Activated CD8-positive, alpha-beta memory T cell treated with anti-CD3 and anti-CD28 coated beads for 4 hours (primary cell): ENCODE data around the gene MTSS2.

Source experiments
- DNase-seq, 2 donors: peaks; one replicate each; pipeline ENCODE4 v3.0.0-alpha.2; 2020; ENCODE audit warnings: low read depth in 2 of 2

The MTSS2 gene

DNA sequence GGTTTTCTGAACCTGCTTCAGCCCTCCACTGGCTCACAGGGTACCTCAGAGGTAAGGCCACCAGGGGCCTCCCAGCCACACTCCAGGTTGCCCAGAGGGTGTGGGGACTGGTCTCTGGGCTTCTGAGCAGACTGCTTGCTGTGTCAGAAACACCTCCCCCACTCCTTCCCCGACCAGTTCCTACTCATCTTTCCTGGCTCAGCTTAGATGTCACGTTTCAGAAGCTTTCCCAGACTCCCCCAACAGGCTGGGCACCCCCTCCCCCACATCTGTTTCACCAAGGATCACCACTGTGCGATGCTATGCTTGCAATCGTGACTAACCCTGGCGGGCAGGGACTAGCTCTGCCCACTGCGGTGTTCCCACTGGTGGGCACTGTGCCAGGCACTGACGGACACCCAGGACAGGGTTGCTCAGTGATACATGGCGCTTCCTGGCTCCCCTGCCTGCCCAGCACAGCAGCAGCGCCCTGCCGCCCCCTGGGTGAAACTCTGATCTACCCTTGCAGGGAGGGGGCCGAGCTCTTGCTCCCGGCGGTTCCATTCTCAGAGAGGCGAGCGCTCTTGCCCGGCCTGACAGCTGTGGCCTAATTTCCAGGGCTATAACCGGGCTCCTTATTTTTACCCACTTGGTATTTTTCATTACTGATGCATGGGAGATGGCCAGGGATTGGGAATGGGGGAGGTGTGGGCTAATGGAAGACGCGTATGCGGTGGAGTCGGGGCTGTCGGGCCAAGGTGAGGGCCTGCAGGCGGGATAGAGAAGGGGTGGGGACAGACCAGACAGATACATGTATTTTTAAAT, 29.4 kb upstream of the MTSS2 start:
- DNase-seq: no peak

DNA sequence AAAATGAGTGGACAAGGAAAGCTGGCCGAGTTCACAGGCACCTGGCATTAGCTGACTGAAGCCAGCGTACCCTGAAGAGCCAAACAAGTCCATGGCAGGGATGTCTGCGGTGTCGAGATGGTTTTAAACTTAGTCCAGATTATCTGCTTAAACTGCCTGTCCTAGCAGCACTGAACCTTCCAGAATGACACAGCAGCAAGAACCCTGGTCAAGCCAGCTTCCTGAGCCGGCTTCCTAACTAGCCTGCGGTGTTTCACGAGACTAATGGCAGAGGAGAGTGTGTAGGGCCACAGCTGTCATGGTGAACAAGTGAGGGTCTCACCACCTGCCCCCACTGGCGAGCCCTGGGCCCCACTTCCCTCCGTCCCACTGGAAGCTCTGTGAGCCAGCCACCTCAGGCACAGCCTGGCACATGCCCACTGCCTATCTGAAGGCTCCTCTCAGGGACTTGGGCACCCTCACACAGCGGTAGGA, 28.8 kb upstream of the MTSS2 start:
- DNase-seq: no peak

DNA sequence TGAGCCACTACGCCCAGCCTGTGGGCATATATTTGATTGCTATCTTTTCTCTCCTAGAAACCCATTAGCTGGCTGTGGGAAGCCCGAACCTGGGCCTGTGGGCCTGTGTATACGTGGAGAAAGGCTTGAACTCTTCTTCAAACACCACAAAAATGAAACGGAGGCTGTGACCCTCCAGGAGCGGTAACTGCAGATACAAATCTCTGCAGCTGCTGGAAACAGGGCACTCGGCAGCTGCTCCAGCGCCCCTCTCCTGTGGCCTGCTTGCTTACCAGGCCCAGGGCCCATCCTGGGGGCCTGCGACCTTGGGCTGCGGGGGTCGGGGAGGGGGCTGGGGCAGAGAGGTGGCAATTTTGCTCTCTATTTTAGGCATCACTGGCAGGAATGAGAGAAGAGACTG, 28.0 kb upstream of the MTSS2 start:
- no peak for DNase-seq

DNA sequence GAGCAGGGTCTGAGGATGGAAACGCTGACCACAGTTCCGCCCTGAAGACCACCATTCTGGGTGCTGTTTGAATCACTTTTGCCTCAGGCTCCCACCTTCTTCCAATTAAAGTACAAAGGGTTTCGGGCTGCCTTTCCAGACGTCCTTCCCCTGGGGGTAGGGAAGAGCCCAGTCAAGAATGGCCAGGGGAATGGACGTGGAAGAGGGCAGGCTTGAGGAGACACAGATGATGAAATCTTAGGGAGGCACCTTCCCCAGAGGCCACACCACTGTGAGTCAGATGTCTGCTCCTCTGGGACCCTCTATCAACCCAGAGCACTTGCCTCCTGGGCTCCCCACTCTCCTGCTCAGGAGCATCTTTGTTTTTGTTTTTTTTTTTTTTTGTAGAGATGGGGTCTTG, 27.5 kb upstream of the MTSS2 start:
- no peak for DNase-seq

DNA sequence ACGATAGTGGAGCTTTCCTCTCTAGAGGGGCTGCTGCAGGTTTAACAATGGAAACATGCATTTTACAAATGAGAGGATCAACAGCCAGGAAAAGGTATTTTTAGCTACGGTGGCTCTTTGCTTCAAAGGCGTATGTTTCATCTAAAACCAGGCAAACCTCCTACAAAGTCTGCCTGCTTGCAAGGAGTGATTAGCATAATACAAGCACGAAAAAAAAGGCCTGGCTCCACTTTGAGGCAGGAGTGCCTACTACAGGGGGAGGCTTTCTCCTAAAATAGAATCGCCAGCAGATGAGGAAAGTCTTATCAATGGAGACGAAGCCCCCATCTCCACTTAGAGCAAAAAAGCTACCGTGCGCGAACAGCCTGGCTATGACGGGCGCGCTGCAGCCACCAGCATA, 27.1 kb upstream of the MTSS2 start:
- no peak for DNase-seq

DNA sequence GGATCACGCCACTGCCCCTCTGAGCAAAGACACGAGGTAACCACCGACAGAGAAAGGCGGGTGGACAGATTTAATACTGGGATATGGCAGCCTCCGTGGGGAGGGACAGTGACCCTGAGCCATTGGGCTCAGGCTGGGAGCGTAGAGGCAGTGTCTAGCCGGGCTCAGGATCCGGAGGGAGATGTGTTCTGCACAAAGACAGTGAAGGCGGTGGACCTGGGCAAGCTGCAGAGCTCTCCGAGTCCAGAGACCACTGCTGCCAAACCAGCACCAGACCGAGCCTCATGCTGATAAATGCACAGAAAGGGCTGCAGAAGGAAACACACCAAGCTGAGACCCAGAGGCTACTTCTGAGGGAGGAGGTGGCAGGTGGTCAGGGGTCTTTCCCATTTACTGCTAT, 26.5 kb upstream of the MTSS2 start:
- DNase-seq: no peak

DNA sequence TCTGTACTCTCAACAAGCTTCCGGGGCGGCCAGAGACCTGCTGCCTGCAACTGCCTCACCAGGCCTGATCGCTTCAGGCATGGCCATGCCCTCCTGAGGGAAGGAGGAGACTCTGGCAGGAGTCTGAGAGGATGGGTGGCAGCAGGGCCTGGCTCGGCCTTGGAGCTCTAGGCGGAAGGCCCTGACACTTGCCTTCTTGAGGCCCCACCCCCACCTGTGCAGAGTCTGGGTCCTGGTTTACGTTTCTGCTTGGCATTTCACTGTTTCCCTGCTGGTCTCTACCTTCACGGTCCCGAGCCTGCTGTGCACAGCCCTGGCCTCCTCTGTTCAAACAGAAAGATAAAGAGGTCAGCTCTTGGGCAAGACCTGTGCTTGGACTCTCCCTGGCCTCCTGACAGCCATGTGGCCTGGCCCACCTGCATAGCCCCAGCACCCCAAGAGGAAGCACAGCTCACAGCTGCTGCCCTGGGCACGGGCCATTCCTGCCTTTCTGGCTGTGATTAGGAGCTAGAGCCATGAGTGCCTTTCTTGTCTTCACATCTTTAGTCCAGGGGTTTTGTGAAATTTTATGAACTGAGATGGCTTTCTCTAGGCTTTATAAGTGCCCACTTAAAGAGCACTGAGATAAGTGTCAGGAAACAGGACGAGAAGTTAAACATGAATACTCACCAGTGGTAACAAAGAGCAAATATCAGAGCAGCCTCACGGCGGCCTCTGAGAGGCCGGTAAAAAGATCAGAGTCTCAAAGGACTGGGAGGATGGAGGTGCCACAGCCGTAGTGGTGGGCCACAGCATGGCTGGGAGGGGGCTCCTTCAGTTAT, 25.6 kb upstream of the MTSS2 start:
- DNase-seq: no peak

DNA sequence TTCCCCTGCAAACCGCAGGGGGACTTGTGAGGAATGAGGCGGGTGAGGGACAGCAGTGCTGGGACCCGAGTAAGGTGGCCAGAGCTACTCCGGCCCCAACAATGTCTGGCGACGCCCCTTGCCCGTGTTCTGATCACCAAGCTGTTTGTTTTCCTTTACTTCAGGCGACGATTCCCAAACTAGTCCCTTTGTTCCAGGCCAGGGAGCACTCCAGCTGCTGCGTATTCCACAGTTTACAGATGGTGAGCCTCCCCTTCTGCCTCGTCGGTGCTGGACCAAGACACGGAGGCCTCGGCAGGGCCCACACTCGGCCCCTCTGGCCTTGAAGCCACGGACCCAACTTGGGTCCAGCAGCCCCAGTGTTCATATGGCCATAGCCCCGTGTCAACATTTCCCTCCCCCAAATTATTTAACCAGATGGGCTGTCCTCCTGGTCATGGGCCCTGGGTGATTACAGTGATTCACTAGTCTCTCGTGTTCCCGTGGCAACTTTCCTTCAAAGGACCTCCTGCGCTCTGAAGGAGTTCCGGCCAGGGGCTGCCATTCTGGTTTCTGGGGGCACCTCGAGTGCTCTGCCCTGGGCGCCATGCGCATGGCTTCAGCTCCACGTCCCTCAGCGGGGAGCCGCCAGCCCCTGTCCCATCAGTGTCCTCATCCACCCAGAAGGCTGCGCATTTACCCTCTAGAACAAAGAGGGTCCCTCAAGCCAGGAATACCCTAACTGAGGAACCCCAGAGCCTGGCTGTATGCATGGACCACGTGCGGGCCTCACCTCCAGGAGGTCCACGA, 24.8 kb upstream of the MTSS2 start:
- DNase-seq: no peak

DNA sequence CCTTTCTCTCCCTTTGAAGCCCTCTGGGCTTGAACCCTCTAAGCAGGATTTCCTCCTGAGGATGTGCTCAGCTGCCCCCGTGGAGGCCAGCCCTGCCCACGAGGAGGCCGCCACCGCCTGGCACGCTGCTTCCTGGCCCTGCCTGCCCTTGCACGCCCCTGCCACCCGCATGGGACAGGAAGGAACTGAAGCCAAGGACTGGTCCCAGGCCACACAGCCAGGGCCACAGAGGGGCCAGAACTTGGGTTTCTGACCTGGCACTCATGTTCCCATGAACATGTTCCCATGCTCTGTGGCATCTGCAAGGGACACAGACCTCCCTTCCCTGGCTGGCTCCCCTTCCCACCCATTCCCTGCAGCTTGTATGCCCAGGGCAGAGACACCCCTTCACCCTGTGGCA, 24.1 kb upstream of the MTSS2 start:
- DNase-seq: no peak

DNA sequence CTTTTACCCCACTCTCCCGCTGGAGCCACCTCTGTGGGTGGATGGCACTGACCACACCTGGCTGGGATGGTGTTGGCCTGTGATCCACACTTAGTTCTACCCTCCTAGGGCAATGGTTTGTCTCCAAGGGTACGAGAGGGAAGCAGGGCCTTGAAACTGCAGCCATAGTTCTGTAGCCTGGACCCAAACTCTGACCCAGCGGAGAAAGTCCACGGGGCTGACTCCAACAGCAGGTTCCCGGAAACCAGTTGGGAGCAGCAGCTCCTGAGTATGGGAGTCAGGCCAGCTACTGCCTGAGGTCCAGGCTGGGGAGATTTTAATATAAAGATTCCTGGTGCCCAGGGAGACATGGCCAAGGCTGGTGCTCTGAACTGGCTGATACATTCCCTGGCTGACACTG, 23.6 kb upstream of the MTSS2 start:
- DNase-seq: no peak

DNA sequence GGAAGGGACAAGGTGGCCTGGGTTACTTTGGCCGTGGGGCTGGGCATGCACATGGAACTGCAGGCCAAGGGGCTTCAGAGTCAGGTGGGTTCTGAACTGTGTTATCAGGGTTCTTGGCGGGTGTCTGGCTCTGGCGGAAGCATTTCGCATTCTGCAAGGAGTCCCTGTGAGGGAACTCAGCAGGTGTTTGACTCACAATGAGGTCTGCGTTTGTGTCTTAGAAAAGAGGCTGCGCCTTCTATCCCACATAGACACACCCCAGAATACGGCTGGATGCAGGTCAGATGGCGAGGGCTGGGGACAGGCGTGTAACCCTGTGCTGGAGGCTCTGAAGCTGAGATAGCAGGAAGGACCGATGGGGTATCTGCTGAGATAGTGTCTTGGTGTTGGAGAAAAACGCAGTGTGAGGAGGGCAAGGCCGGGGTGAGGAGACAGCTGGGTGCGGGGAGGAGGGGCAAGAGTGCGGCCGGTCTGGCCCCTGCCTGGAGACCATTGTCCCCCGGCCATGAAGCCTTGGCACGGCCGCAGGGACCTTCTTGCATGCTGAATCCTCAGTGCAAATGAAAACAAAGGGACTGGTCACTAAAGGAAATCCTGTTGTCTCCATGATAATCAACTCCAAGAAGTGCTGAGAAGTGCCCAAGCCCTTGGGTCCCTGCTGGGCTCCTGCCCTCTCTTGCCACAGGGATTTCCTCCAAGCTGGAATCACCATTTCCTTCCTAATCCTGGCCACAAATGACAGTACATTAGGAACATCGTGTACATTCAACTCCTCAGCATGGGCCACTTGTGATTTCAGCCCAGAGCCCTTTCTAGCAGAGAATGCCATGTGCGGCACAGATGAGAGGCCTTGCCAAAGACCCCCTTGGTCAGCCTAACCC, 22.8 kb upstream of the MTSS2 start:
- DNase-seq: no peak

DNA sequence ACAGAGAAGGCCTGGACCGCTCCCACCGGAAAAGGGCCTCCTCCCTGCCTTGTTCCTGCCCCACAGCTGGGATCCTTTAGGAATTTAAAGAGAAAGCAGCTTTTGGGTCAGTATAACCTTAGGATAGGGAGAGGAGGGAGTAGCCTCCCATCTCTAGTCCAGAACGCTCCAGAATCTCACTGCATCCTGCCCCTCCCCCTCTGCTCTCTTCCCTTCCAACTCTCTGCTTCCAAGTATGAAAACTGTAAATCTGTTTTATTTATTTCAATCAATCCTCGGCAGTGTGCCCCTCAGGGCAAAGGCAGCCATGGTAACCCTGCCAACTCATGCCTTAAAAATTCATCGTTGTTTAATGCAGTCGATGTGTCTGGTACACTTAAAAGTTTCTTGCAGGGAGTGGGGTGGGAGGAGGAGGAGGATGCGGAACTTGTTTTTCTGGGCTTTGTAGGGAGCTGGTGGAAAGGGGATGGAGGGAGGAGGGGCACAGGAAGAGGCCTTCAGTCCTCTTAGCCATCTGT, 21.2 kb upstream of the MTSS2 start:
- DNase-seq: no peak

DNA sequence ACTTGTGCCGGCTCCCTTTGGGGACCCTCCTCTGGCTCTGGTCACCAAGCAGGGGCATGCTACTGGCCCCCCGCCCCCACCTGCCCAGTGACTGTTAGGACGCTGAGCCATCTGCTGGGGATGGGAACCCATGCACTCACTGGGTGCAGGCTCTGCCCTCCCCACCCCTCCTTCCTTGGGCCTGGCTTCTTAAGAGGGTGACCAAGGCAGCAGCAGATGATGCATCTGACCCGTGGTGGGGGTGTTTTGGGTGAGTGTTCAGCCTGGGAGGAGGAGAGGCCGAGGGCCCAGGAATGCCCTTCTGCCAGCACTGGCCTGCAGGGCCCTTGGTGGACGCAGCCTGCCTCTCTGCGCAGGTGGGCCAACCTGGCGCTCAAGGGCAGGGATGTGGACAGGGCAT, 19.2 kb upstream of the MTSS2 start:
- DNase-seq: no peak

DNA sequence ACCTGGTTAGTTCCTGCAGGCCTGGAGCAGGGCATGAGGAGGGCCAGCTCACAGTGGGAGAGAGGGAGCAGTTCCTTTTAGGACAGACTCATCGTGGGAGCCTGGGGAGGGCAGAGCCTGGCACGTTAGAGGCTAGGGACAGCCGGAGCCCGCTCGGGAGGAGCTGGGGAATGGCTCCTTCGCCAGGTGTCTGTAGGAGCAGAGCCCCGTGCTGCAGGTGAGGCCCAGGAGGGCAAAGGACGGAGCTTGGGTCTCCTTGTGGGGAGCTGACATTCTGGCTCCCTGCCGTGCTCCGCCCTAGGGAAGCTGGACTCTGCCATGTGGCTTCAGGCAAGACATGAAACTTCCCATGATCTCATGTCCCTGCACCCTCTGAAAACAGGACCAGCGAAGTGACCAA, 18.7 kb upstream of the MTSS2 start:
- no peak for DNase-seq

DNA sequence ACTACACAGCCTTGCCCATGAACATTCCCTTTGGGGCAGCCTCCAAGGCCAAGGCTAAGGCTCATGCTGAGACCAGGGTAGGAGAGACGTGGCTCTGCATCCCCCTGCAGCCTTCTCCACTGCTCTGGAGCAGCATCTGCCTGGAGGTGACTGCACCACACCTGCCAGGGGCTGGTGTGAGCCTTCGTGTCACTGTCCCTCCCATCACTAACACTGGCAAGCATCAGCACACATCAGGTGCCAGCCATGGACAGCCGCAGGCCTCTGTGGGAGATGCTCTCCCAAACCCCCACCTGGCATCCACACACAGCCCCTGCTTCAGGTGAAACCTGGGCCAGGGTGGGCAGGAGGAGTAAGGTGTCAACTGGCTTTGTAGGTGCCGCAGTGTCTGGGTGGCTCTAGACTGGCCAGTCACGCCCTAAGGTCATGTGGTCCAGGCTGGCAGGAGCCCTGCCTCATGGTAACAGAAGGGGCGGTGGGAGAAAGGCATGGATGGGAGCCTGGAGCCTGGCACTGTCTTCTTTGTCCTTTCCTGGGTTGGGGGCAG, 18.1 kb upstream of the MTSS2 start:
- no peak for DNase-seq

DNA sequence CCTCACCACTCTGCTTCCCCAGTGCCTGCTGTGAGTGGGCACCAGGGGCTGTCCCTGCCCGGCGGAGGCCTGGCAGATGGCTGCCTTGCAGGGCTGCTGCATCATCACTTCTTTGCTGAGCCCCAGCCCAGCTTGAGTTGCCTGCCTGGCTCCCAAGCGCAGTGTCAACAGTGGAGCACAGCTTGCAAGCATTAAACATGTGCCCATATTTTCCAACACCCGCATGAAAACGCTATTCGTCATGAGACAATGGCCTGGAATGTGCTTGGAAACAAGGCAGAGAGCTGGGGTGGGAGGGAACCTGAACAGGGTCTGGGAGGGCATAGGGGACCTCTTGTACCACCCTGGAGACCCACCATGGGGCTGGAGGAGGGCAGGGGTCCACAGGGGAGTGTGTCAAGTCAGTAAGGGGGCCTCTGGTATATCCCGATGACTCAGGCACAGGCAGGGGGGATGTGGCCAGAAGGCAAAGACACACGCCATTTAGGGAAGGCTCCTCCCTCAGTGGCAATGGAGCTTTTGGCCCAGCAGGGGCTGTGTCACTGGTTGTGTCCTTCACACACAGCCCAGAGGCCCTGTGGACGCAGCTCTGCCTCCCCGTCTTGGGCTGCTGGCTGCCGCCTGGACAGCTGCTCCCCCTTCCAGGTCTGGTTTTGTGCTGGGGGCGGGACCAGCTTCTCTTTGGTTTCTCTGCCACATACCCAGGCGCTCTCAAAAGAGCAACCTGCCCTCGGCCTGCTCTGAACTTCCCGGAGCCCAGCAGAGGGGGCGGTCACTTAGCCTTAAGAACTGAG, 17.4 kb upstream of the MTSS2 start:
- no peak for DNase-seq

DNA sequence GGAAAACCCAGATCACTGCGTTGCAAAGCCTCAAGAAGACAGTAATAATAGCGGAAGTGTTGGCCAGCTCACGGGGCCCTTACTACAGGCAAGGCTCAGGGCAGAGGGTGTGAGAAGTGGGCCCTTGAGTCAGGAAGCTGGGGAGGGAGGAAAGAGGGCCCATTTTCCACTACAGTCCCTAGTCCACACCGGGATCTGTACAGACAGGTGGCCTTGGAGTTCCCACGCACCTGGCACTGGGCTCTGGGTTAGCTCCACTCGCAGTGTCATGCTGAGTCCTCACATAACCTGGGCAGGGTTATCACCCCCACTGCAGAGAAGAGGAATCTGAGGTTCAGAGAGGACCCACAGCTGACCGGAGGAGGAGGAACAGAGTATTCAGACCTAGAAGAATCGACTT, 16.8 kb upstream of the MTSS2 start:
- no peak for DNase-seq

DNA sequence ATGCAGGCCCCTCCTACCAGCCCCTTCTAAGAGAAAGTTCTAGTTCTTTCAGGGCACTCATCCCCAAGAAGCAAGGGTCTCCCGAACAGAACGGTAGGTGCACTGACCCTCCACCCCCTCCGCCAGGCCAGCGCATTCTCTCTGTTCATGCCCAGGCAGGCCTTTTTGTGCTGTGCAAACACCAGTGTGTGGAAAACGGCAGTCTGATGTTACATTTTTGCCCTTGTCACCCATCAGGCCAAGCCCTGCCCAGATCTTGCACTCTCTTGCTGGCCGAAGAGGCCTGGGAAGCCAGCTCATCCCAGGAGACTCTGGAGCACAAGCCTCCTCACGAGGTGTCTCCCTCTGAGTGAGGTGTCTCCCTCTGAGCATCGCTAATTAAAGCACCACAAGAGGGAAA, 16.1 kb upstream of the MTSS2 start:
- no peak for DNase-seq

DNA sequence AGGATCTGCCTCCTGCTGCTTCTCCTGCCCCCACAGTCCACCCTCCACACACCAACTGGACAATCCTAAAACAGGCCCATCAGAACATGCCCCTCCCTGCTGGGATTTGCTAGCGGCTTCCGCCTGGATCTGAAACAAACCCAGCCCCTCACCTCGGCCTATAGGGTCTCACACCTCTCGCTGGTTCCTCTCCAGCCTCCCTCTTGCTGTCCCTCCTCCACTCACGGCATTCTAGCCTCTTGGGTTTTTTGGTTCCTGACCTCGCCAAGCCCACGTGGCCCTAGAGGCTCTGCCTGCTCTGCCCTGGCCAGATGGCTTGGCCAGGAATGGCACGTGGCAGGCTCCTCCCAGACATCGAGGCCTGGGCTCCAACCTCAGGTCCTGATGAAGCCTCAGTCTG, 15.7 kb upstream of the MTSS2 start:
- DNase-seq: no peak

DNA sequence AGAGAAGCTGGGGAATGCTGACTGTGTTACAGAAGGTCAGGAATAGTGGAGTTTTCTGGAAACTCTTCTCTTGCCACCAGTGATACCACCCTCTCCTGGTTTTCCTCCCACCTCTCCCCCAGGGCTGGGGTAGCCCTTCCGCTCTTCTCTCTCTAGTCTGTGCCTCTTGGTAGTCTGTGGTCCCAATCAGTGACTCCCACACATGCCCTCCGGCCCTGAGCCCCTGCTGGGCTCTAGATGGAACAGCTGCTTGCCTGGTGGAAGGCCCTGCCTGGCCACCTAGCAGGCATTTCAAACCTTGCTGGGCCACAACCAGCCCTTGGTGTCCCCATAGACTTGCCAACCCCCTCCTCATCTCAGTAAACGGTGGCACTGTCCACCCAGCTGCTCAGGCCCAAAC, 15.2 kb upstream of the MTSS2 start:
- DNase-seq: no peak
